Endodermal cell (in vitro differentiated cells): ENCODE measurements around the gene GJA1. TPM values are rescaled to one million over a fixed set of nuclear protein-coding genes. Genes with fewer than 3 reads are reported as not detected.

Source experiments
- DNase-seq: peaks from one replicate; pipeline ENCODE4 v3.0.0-alpha.2; 2017
- H3K27ac ChIP-seq: 2 replicates; pipeline ENCODE4 v1.5.1; 2013; ENCODE audit warnings: mild to moderate bottlenecking, low read depth, low read length, moderate library complexity
- H3K27me3 ChIP-seq: 2 replicates; pipeline ENCODE4 v1.6.1; 2013; ENCODE audit warnings: mild to moderate bottlenecking, low read length, moderate library complexity; ENCODE audit not compliant: insufficient read depth, control insufficient read depth, poor library complexity, severe bottlenecking
- H3K36me3 ChIP-seq: 2 replicates; pipeline ENCODE4 v1.7.0; 2013; ENCODE audit warnings: mild to moderate bottlenecking, low read length, moderate library complexity; ENCODE audit not compliant: control insufficient read depth, insufficient read depth
- H3K4me1 ChIP-seq: one replicate; pipeline ENCODE4 v1.7.0; 2013; ENCODE audit warnings: low read length; ENCODE audit not compliant: control insufficient read depth, insufficient read depth
- H3K4me3 ChIP-seq: 2 replicates; pipeline ENCODE4 v1.5.1; 2013; ENCODE audit warnings: mild to moderate bottlenecking, low read length, moderate library complexity
- H3K9ac ChIP-seq: 2 replicates; pipeline ENCODE4 v1.6.1; 2013; ENCODE audit warnings: mild to moderate bottlenecking, low read length, moderate library complexity; ENCODE audit not compliant: poor library complexity, severe bottlenecking; ENCODE audit errors: extremely low read depth
- H3K9me3 ChIP-seq: 2 replicates; pipeline ENCODE4 v1.6.1; 2013; ENCODE audit warnings: mild to moderate bottlenecking, low read length, moderate library complexity; ENCODE audit not compliant: control insufficient read depth
- H3K27ac Mint-ChIP-seq: 2 replicates; pipeline ENCODE4 v1.8.0; 2020; ENCODE audit warnings: mixed read lengths
- H3K27me3 Mint-ChIP-seq: 2 replicates; pipeline ENCODE4 v1.8.0; 2021; ENCODE audit warnings: mild to moderate bottlenecking, mixed read lengths; ENCODE audit not compliant: insufficient read depth
- H3K36me3 Mint-ChIP-seq: 2 replicates; pipeline ENCODE4 v1.8.0; 2020; ENCODE audit warnings: low read depth, mixed read lengths
- H3K4me1 Mint-ChIP-seq: 2 replicates; pipeline ENCODE4 v1.8.0; 2020; ENCODE audit warnings: mixed read lengths
- H3K4me3 Mint-ChIP-seq: 2 replicates; pipeline ENCODE4 v1.8.0; 2020; ENCODE audit warnings: mild to moderate bottlenecking, moderate library complexity, mixed read lengths
- H3K9me3 Mint-ChIP-seq: 2 replicates; pipeline ENCODE4 v1.8.0; 2020; ENCODE audit warnings: mild to moderate bottlenecking, mixed read lengths
- CTCF ChIP-seq: fragments of 200-600 bp; sonication (generic); conservative IDR thresholded peaks from 2 replicates; pipeline ENCODE4 v1.5.0; 2021; ENCODE audit warnings: antibody characterized with exemption, mild to moderate bottlenecking
- WGBS, 2 experiments: methylation state at CpG; one replicate each; pipeline versions ENCODE4 v1.1.5 to v1.1.7; 2013; ENCODE audit warnings: missing lambda C conversion rate in 2 of 2, mixed read lengths in 1 of 2; ENCODE audit not compliant: insufficient coverage in 1 of 2, insufficient read length in 1 of 2; 5-methylcytosine and 5-hydroxymethylcytosine counted together
- total RNA-seq, 2 donors: library from RNA; stranded (reverse); fragmentation: NEBNext Ultra II Directional in 1 of 2; extraction: Animal tissue kit (Norgen Biotek cat#: 25700) in 1 of 2; gene quantifications; 2 replicates in 1 of 2; 3 replicates in 1 of 2; pipeline ENCODE4 v1.2.1, GENCODE V29; 2021

Gene GJA1
- total RNA-seq, 2 donors from 2014 or later: 706 to 1,121 TPM

DNA sequence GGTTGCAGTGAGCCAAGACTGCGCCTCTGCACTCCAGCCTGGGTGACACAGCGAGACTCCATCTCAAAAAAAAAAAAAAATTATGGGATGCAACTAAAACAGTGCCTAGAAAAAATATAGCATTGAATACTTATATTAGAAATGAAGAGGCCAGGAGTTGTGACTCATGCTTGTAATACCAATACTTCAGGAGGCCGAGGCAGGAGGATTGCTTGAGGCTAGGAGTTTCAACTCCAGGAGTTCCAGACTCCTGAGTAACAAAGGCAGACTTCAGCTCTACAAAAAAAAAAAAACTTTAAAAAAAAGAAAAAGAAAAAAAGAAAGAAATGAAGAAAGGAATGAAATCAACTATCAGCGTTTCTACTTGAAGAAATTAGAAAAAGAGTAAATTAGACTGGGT lies 17.1 kb upstream of the GJA1 start:
- H3K27me3 Mint-ChIP-seq: no peaks in the 10 kb centered on the region
- no peak for DNase-seq
- Histone ChIP-seq H3K9ac (no peak overlapping the region), H3K9me3 (peaks cover 18% of the 10 kb centered on the region), H3K27ac (no peak overlapping the region), H3K36me3 (no peaks in the 10 kb centered on the region), H3K4me1 (no peaks in the 10 kb centered on the region), H3K4me3 (no peak overlapping the region), H3K27me3 (no peaks in the 10 kb centered on the region)
- no peaks in the 10 kb centered on the region for H3K36me3 Mint-ChIP-seq
- WGBS, 2 experiments: 97 to 100% methylated on average over 1 to 4 of the region's 4 CpGs
- no peak for TF ChIP-seq CTCF
- no peaks in the 10 kb centered on the region for H3K4me1 Mint-ChIP-seq
- H3K9me3 Mint-ChIP-seq: peaks cover 16% of the 10 kb centered on the region
- H3K27ac Mint-ChIP-seq: no peak overlapping the region
- H3K4me3 Mint-ChIP-seq: no peak overlapping the region

DNA sequence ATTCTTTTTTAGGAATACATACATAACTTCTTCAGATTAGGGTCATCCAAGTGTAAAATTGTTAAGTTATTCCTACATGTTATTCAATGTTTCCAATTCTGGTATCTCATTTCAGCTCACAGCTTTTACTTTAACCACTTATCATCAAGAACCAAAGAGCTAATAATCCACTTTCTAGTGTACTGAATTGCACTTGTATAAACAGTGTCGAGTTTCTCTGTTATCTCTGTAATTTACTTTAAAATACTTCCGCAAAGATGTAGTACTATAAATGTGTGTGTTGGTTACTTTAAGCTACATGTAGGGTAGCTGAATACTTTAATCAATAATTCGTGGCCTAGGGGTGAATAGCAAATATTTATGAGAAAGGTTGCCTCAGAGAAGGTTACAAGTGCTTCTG lies 8.8 kb upstream of the GJA1 start:
- no peaks in the 10 kb centered on the region for H3K4me1 ChIP-seq
- no peak overlapping the region for H3K4me3 Mint-ChIP-seq
- H3K27me3 ChIP-seq: no peaks in the 10 kb centered on the region
- H3K27me3 Mint-ChIP-seq: no peaks in the 10 kb centered on the region
- 98 to 100% methylated on average over 1 to 3 of the region's 3 CpGs for WGBS, 2 experiments
- no peak overlapping the region for H3K9ac ChIP-seq
- no peaks in the 10 kb centered on the region for H3K9me3 ChIP-seq
- H3K27ac Mint-ChIP-seq: no peak overlapping the region
- no peaks in the 10 kb centered on the region for H3K9me3 Mint-ChIP-seq
- no peaks in the 10 kb centered on the region for H3K36me3 ChIP-seq
- H3K36me3 Mint-ChIP-seq: no peaks in the 10 kb centered on the region
- peaks cover 15% of the 10 kb centered on the region for H3K4me1 Mint-ChIP-seq
- no peak overlapping the region for H3K4me3 ChIP-seq
- DNase-seq: no peak
- TF ChIP-seq CTCF: no peak
- H3K27ac ChIP-seq: no peak overlapping the region

DNA sequence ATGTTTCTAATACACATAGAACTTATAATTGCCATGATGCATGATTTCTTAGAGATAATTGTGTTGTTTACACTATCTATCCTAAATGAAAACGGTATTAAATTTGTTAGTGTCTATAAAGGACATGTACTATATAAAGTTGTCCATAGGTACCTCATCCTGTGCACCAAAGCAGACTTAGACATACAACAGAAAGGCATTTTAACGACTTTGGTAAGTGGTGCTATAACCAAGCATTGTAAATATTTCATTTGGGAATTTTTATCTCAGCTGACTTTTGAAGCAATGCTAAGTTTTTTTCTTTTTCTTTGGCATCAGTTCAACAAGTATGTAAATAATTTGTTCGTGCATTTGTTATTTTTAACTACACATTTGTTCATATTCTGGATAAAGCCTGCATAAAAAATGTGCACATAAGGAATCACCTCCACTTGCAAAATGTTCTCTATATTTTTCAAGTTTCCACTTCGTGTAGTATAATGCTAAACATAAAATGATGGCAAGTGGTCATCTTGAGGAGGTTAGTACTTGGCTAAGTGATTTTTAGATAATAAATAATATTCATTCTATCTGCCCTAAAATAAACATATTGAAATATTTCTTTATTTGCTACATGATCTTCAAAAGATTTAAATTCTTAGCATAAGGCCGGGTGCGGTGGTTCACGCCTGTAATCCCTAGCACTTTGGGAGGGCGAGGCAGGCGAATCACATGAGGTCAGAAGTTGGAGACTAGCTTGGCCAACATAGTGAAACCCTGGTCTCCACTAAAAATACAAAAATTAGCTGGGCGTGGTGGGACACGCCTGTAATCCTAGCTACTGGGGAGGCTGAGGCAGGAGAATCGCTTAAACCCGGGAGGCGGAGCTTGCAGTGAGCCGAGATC lies 6.3 kb upstream of the GJA1 start:
- Mint-ChIP-seq H3K4me1 (peaks cover 20% of the 10 kb centered on the region), H3K9me3 (no peaks in the 10 kb centered on the region), H3K4me3 (no peak overlapping the region), H3K27me3 (no peaks in the 10 kb centered on the region), H3K36me3 (no peaks in the 10 kb centered on the region), H3K27ac (no peak overlapping the region)
- Histone ChIP-seq H3K4me3 (no peak overlapping the region), H3K27me3 (no peaks in the 10 kb centered on the region), H3K27ac (no peak overlapping the region), H3K36me3 (no peaks in the 10 kb centered on the region), H3K4me1 (no peaks in the 10 kb centered on the region), H3K9me3 (no peaks in the 10 kb centered on the region), H3K9ac (no peak overlapping the region)
- WGBS, 2 experiments: 89 to 95% methylated on average over 11 to 14 of the region's 15 CpGs
- no peak for TF ChIP-seq CTCF
- no peak for DNase-seq
